Measurements from ENCODE around the gene PLEKHJ1.

The PLEKHJ1 gene

GRCh38 chr19:2228157-2229030 is 7.7 kb downstream of the PLEKHJ1 start:
- H3K4me3 Mint-ChIP-seq: peak overlapping the region in 1 of 2 donors; percentile 13
- ATAC-seq (replicated peaks) (no peak), DNase-seq (no peak)
- no peaks in the 10 kb centered on the region for H3K9me3 Mint-ChIP-seq
- peaks cover 23 to 56% of the 10 kb centered on the region in 2 donors for H3K4me1 Mint-ChIP-seq
- peak overlapping the region; percentile 89 for H3K27ac Mint-ChIP-seq
- no peaks in the 10 kb centered on the region for H3K27me3 Mint-ChIP-seq
- H3K36me3 Mint-ChIP-seq: peaks cover 59 to 60% of the 10 kb centered on the region in 2 donors

GRCh38 chr19:2227415-2228156 is 8.5 kb downstream of the PLEKHJ1 start:
- H3K27ac Mint-ChIP-seq: peak overlapping the region; percentile 20
- H3K4me1 Mint-ChIP-seq: peaks cover 25 to 54% of the 10 kb centered on the region in 2 donors
- no peaks in the 10 kb centered on the region for H3K9me3 Mint-ChIP-seq
- H3K4me3 Mint-ChIP-seq: no peak overlapping the region
- no peaks in the 10 kb centered on the region for H3K27me3 Mint-ChIP-seq
- no peak for ATAC-seq (replicated peaks)
- H3K36me3 Mint-ChIP-seq: peaks cover 59 to 60% of the 10 kb centered on the region in 2 donors
- no peak for DNase-seq

GRCh38 chr19:2226840-2227360 is 9.2 kb downstream of the PLEKHJ1 start:
- ATAC-seq (replicated peaks): no peak
- H3K27me3 Mint-ChIP-seq: no peaks in the 10 kb centered on the region
- H3K9me3 Mint-ChIP-seq: no peaks in the 10 kb centered on the region
- H3K27ac Mint-ChIP-seq: no peak overlapping the region
- DNase-seq: no peak
- H3K4me1 Mint-ChIP-seq: peaks cover 25 to 56% of the 10 kb centered on the region in 2 donors
- H3K4me3 Mint-ChIP-seq: no peak overlapping the region
- peaks cover 57 to 60% of the 10 kb centered on the region in 2 donors for H3K36me3 Mint-ChIP-seq

- ATAC-seq (replicated peaks) (no peak), DNase-seq (no peak)
- Mint-ChIP-seq H3K27me3 (no peaks in the 10 kb centered on the region), H3K4me1 (peaks cover 25 to 58% of the 10 kb centered on the region in 2 donors), H3K4me3 (no peak overlapping the region), H3K9me3 (no peaks in the 10 kb centered on the region), H3K27ac (peak overlapping the region; percentile 22), H3K36me3 (peaks cover 55 to 58% of the 10 kb centered on the region in 2 donors)
Measured at GRCh38 chr19:2226051-2226839, 9.9 kb downstream of the PLEKHJ1 start.

- Mint-ChIP-seq H3K27me3 (no peaks in the 10 kb centered on the region), H3K27ac (peak overlapping the region; percentile 22), H3K9me3 (no peaks in the 10 kb centered on the region), H3K4me1 (peaks cover 23 to 61% of the 10 kb centered on the region in 2 donors), H3K4me3 (peak overlapping the region in 1 of 2 donors; percentile 32), H3K36me3 (peaks cover 56 to 58% of the 10 kb centered on the region in 2 donors)
- DNase-seq (no peak), ATAC-seq (replicated peaks) (no peak)
Measured at GRCh38 chr19:2225415-2226050, 10.6 kb downstream of the PLEKHJ1 start.

- H3K36me3 Mint-ChIP-seq: peaks cover 59 to 61% of the 10 kb centered on the region in 2 donors
- H3K27me3 Mint-ChIP-seq: no peaks in the 10 kb centered on the region
- peak overlapping the region; percentile 65 for H3K27ac Mint-ChIP-seq
- no peak overlapping the region for H3K4me3 Mint-ChIP-seq
- peaks cover 23 to 59% of the 10 kb centered on the region in 2 donors for H3K4me1 Mint-ChIP-seq
- ATAC-seq (replicated peaks) (no peak), DNase-seq (no peak)
- H3K9me3 Mint-ChIP-seq: no peaks in the 10 kb centered on the region
Measured at GRCh38 chr19:2224754-2225349, 11.3 kb downstream of the PLEKHJ1 start.

- Mint-ChIP-seq H3K4me3 (peak overlapping the region; percentile 34 to 70), H3K4me1 (peaks cover 23 to 52% of the 10 kb centered on the region in 2 donors), H3K9me3 (no peaks in the 10 kb centered on the region), H3K27me3 (no peaks in the 10 kb centered on the region), H3K27ac (peak overlapping the region; percentile 96), H3K36me3 (peaks cover 57 to 62% of the 10 kb centered on the region in 2 donors)
- peak; percentile 95 to 97 for ATAC-seq (replicated peaks)
- peak; percentile 75 for DNase-seq
Measured at GRCh38 chr19:2223959-2224358, 12.2 kb downstream of the PLEKHJ1 start.

- DNase-seq: no peak
- Mint-ChIP-seq H3K4me3 (peak overlapping the region in 1 of 2 donors; percentile 70), H3K4me1 (peaks cover 20 to 49% of the 10 kb centered on the region in 2 donors), H3K9me3 (no peaks in the 10 kb centered on the region), H3K27me3 (no peaks in the 10 kb centered on the region), H3K27ac (no peak overlapping the region), H3K36me3 (peaks cover 58 to 62% of the 10 kb centered on the region in 2 donors)
- ATAC-seq (replicated peaks): peak; percentile 9 to 21
Measured at GRCh38 chr19:2223391-2223790, 12.7 kb downstream of the PLEKHJ1 start.

GRCh38 chr19:2221918-2222317 is 14.2 kb downstream of the PLEKHJ1 start:
- ATAC-seq (replicated peaks): no peak
- H3K27me3 Mint-ChIP-seq: no peaks in the 10 kb centered on the region
- H3K27ac Mint-ChIP-seq: peak overlapping the region; percentile 84
- peaks cover 21 to 50% of the 10 kb centered on the region in 2 donors for H3K4me1 Mint-ChIP-seq
- no peaks in the 10 kb centered on the region for H3K9me3 Mint-ChIP-seq
- peaks cover 63 to 64% of the 10 kb centered on the region in 2 donors for H3K36me3 Mint-ChIP-seq
- DNase-seq: no peak
- H3K4me3 Mint-ChIP-seq: no peak overlapping the region

GRCh38 chr19:2221250-2221831 is 14.8 kb downstream of the PLEKHJ1 start:
- Mint-ChIP-seq H3K27me3 (no peaks in the 10 kb centered on the region), H3K9me3 (no peaks in the 10 kb centered on the region), H3K36me3 (peaks cover 66 to 70% of the 10 kb centered on the region in 2 donors), H3K4me3 (peak overlapping the region in 1 of 2 donors; percentile 19), H3K4me1 (peaks cover 22 to 52% of the 10 kb centered on the region in 2 donors), H3K27ac (peak overlapping the region; percentile 14)
- DNase-seq (no peak), ATAC-seq (replicated peaks) (no peak)

GRCh38 chr19:2219726-2220125 is 16.4 kb downstream of the PLEKHJ1 start:
- Mint-ChIP-seq H3K4me3 (no peak overlapping the region), H3K27me3 (no peaks in the 10 kb centered on the region), H3K4me1 (peaks cover 21 to 63% of the 10 kb centered on the region in 2 donors), H3K9me3 (no peaks in the 10 kb centered on the region), H3K36me3 (peaks cover 65 to 67% of the 10 kb centered on the region in 2 donors), H3K27ac (no peak overlapping the region)
- ATAC-seq (replicated peaks): no peak
- DNase-seq: no peak

GRCh38 chr19:2217591-2217990 is 18.5 kb downstream of the PLEKHJ1 start:
- Mint-ChIP-seq H3K4me1 (peaks cover 11 to 51% of the 10 kb centered on the region in 2 donors), H3K36me3 (peaks cover 58 to 65% of the 10 kb centered on the region in 2 donors), H3K27ac (no peak overlapping the region), H3K9me3 (no peaks in the 10 kb centered on the region), H3K27me3 (no peaks in the 10 kb centered on the region), H3K4me3 (no peak overlapping the region)
- no peak for DNase-seq
- no peak for ATAC-seq (replicated peaks)
